ENCODE measurements around the gene ZNRF1. TPM values are rescaled to one million over a fixed set of nuclear protein-coding genes. Genes with fewer than 3 reads are reported as not detected.

Gene ZNRF1
- total RNA-seq, 1 experiment from 2014 or later, result 48.2 TPM

- no peak overlapping the region for H3K4me2 ChIP-seq (ENCODE audit: low read length)
- H3K4me1 ChIP-seq (ENCODE audit: control insufficient read depth in 1 of 2, insufficient read depth in 2 of 2, low read length in 2 of 2), result peaks cover 9 to 17% of the 10 kb centered on the region in 2 experiments; a peak in 3 of 4 replicates
- intact Hi-C loops (cut with micrococcal nuclease), result no loop called here
- H3K9ac ChIP-seq (ENCODE audit: low read length), result no peak overlapping the region
- no TSS peak for BruUV-seq (replicated peaks)
- ChIA-PET CTCF (no interaction called here), RAD21 (ENCODE audit: low non-redundant PET in 1 of 2, low total read pairs in 2 of 2, uncharacterized antibody in 2 of 2, unreplicated experiment in 2 of 2) (no interaction called here), POLR2A (interaction anchor here (0.7 to 0.9 kb wide), 2 partner anchors 15 to 23 kb away, joined by 3 read pairs; no protein-coding TSS in a partner anchor)
- no peak for TF ChIP-seq TCF7L2 (IDR thresholded peaks at IDR 0.05; ENCODE audit: borderline replicate concordance, extremely low read depth, insufficient read depth, insufficient read length)
- TF ChIP-seq EGR1 (IDR thresholded peaks at IDR 0.05; ENCODE audit: low read depth), result no peak
- TF ChIP-seq SIN3A (IDR thresholded peaks at IDR 0.05; ENCODE audit: low read depth), result no peak
- no peak for TF ChIP-seq SRF (IDR thresholded peaks at IDR 0.05; ENCODE audit: low read depth)
- TF ChIP-seq JUND (IDR thresholded peaks at IDR 0.05), result no peak
- TF ChIP-seq CBX3 (IDR thresholded peaks at IDR 0.05; ENCODE audit: low read depth), result no peak
- DNase-seq (ENCODE audit: low read depth, low spot score) (no peak), ATAC-seq (no peak)
- H3K9me3 ChIP-seq (ENCODE audit: control insufficient read depth in 1 of 2, insufficient read depth in 1 of 2, low read depth in 1 of 2, low read length in 2 of 2), result no peaks in the 10 kb centered on the region
- no peaks in the 10 kb centered on the region for H3K79me2 ChIP-seq (ENCODE audit: insufficient read depth, low read length)
- no peaks in the 10 kb centered on the region for H3K9me2 ChIP-seq (ENCODE audit: insufficient read depth)
- no peak overlapping the region for H2AFZ ChIP-seq (ENCODE audit: low read depth, low read length, poor library complexity, severe bottlenecking)
- peaks cover 7 to 20% of the 10 kb centered on the region in 2 experiments for H3K36me3 ChIP-seq (ENCODE audit: control insufficient read depth in 1 of 2, insufficient read depth in 2 of 2, low read length in 2 of 2)
- no peaks in the 10 kb centered on the region for H3K27me3 ChIP-seq (ENCODE audit: insufficient read depth, low read length)
- H4K20me1 ChIP-seq (ENCODE audit: insufficient read depth), result no peaks in the 10 kb centered on the region
- no peak overlapping the region for H3K27ac ChIP-seq (ENCODE audit: low read depth, low read length)
- H3K4me3 ChIP-seq (replicated peaks in 1 of 2; ENCODE audit: low read depth in 1 of 2, low read length in 2 of 2), result no peak overlapping the region
Observed at GRCh38 chr16:74950511-74950910, 48.3 kb upstream of the ZNRF1 start.

- Histone ChIP-seq H3K9ac (ENCODE audit: low read length) (no peak overlapping the region), H3K27ac (ENCODE audit: low read depth, low read length) (no peak overlapping the region), H3K79me2 (ENCODE audit: insufficient read depth, low read length) (no peaks in the 10 kb centered on the region), H3K4me2 (ENCODE audit: low read length) (no peak overlapping the region), H3K9me3 (ENCODE audit: control insufficient read depth in 1 of 2, insufficient read depth in 1 of 2, low read depth in 1 of 2, low read length in 2 of 2) (no peaks in the 10 kb centered on the region), H3K4me1 (ENCODE audit: control insufficient read depth in 1 of 2, insufficient read depth in 2 of 2, low read length in 2 of 2) (peaks cover 9 to 17% of the 10 kb centered on the region in 2 experiments; a peak in 3 of 4 replicates), H2AFZ (ENCODE audit: low read depth, low read length, poor library complexity, severe bottlenecking) (no peak overlapping the region), H3K27me3 (ENCODE audit: insufficient read depth, low read length) (no peaks in the 10 kb centered on the region), H3K9me2 (ENCODE audit: insufficient read depth) (no peaks in the 10 kb centered on the region), H3K4me3 (replicated peaks in 1 of 2; ENCODE audit: low read depth in 1 of 2, low read length in 2 of 2) (no peak overlapping the region), H3K36me3 (ENCODE audit: control insufficient read depth in 1 of 2, insufficient read depth in 2 of 2, low read length in 2 of 2) (peaks cover 14 to 25% of the 10 kb centered on the region in 2 experiments), H4K20me1 (ENCODE audit: insufficient read depth) (no peaks in the 10 kb centered on the region)
- intact Hi-C loops (cut with micrococcal nuclease), result no loop called here
- DNase-seq (ENCODE audit: low read depth, low spot score) (no peak), ATAC-seq (no peak)
- POLR2A ChIA-PET, result interaction anchor here (0.7 to 0.9 kb wide), 2 partner anchors 24 to 667 kb away, joined by 3 read pairs; no protein-coding TSS in a partner anchor
- RAD21 ChIA-PET (ENCODE audit: low non-redundant PET in 1 of 2, low total read pairs in 2 of 2, uncharacterized antibody in 2 of 2, unreplicated experiment in 2 of 2), result no interaction called here
- no TSS peak for BruUV-seq (replicated peaks)
- CTCF ChIA-PET, result no interaction called here
- TF ChIP-seq ZNF274 (IDR thresholded peaks at IDR 0.05; ENCODE audit: low read depth, low read length) (no peak), EZH2phosphoT487 (IDR thresholded peaks at IDR 0.05; ENCODE audit: borderline replicate concordance) (no peak), JUND (IDR thresholded peaks at IDR 0.05) (no peak), SRF (IDR thresholded peaks at IDR 0.05; ENCODE audit: low read depth) (no peak), CEBPB (IDR thresholded peaks at IDR 0.05; ENCODE audit: low read depth) (no peak), POLR2AphosphoS5 (IDR thresholded peaks at IDR 0.05; ENCODE audit: low read depth, low read length) (no peak), YY1 (IDR thresholded peaks at IDR 0.05; ENCODE audit: extremely low read depth, insufficient replicate concordance, low read depth, low read length) (no peak), ZFX (IDR thresholded peaks at IDR 0.05) (no peak), TCF7L2 (IDR thresholded peaks at IDR 0.05; ENCODE audit: borderline replicate concordance, extremely low read depth, insufficient read depth, insufficient read length) (no peak), EGR1 (IDR thresholded peaks at IDR 0.05; ENCODE audit: low read depth) (no peak)
- TF ChIP-seq, protein P1, sequence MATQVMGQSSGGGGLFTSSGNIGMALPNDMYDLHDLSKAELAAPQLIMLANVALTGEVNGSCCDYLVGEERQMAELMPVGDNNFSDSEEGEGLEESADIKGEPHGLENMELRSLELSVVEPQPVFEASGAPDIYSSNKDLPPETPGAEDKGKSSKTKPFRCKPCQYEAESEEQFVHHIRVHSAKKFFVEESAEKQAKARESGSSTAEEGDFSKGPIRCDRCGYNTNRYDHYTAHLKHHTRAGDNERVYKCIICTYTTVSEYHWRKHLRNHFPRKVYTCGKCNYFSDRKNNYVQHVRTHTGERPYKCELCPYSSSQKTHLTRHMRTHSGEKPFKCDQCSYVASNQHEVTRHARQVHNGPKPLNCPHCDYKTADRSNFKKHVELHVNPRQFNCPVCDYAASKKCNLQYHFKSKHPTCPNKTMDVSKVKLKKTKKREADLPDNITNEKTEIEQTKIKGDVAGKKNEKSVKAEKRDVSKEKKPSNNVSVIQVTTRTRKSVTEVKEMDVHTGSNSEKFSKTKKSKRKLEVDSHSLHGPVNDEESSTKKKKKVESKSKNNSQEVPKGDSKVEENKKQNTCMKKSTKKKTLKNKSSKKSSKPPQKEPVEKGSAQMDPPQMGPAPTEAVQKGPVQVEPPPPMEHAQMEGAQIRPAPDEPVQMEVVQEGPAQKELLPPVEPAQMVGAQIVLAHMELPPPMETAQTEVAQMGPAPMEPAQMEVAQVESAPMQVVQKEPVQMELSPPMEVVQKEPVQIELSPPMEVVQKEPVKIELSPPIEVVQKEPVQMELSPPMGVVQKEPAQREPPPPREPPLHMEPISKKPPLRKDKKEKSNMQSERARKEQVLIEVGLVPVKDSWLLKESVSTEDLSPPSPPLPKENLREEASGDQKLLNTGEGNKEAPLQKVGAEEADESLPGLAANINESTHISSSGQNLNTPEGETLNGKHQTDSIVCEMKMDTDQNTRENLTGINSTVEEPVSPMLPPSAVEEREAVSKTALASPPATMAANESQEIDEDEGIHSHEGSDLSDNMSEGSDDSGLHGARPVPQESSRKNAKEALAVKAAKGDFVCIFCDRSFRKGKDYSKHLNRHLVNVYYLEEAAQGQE (IDR thresholded peaks at IDR 0.05; ENCODE audit: low read depth), result no peak
- TF ChIP-seq, protein P2, sequence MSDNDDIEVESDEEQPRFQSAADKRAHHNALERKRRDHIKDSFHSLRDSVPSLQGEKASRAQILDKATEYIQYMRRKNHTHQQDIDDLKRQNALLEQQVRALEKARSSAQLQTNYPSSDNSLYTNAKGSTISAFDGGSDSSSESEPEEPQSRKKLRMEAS (IDR thresholded peaks at IDR 0.05), result no peak
Observed at GRCh38 chr16:74951206-74951605, 47.6 kb upstream of the ZNRF1 start.
